Esophagus muscularis mucosa (tissue), 4 donors: Measurements from ENCODE around the gene ACTBL2. TPM values are rescaled to one million over a fixed set of nuclear protein-coding genes. Genes with fewer than 3 reads are reported as not detected.

Experiments used
- DNase-seq: peaks from one replicate; pipeline ENCODE4 v3.0.0-alpha.2; 2017; ENCODE audit errors: extremely low spot score
- H3K27ac ChIP-seq, 4 donors: fragments of 200-600 bp; sonication (generic); replicated peaks in 1 of 4; 1 replicate in 3 of 4; 2 replicates in 1 of 4; pipeline ENCODE4 v1.5.1; 2016 to 2019; ENCODE audit warnings: mild to moderate bottlenecking in 1 of 4
- H3K27me3 ChIP-seq, 4 donors: fragments of 200-600 bp; sonication (generic); one replicate each; pipeline versions ENCODE4 v1.5.1 to v1.6.0; 2016 to 2019
- H3K36me3 ChIP-seq, 4 donors: fragments of 200-600 bp; sonication (generic); one replicate each; pipeline ENCODE4 v1.5.1; 2016 to 2019
- H3K4me1 ChIP-seq, 4 donors: fragments of 200-600 bp; sonication (generic); one replicate each; pipeline ENCODE4 v1.5.1; 2016 to 2019
- H3K4me3 ChIP-seq, 4 donors: fragments of 200-600 bp; sonication (generic); 1 replicate in 2 of 4; 2 replicates in 2 of 4; pipeline ENCODE4 v1.5.1; 2016 to 2019; ENCODE audit warnings: mild to moderate bottlenecking in 4 of 4, moderate library complexity in 1 of 4
- H3K9me3 ChIP-seq, 4 donors: fragments of 200-600 bp; sonication (generic); 1 replicate in 3 of 4; 2 replicates in 1 of 4; pipeline ENCODE4 v1.5.1; 2016 to 2019
- EP300 ChIP-seq: sonication (generic); formaldehyde crosslinking; IDR thresholded peaks from one replicate; pipeline ENCODE4 v1.6.1; 2017; ENCODE audit warnings: antibody characterized with exemption
- POLR2A ChIP-seq: fragments of 450-650 bp; IDR thresholded peaks from one replicate; pipeline ENCODE4 v1.6.1; 2017; ENCODE audit warnings: antibody characterized with exemption, moderate library complexity, mild to moderate bottlenecking, low read depth
- POLR2AphosphoS5 ChIP-seq, 2 donors: sonication (generic); formaldehyde crosslinking; IDR thresholded peaks; one replicate each; pipeline ENCODE4 v1.6.1; 2017; ENCODE audit warnings: antibody characterized with exemption in 2 of 2
- WGBS: methylation state at CpG from one replicate; pipeline ENCODE4 v1.1.5; 2018; 5-methylcytosine and 5-hydroxymethylcytosine counted together
- intact Hi-C: fragments of 100-400 bp; cut with DNase I; formaldehyde crosslinking; loops from one replicate; pipeline ENCODE4 v1.15.1; 2023
- total RNA-seq, 4 donors: library from RNA; depleted of rRNA; stranded (reverse); fragments of >200 nt; gene quantifications; one replicate each; pipeline versions ENCODE4 v1.1.0 to v1.2.1, GENCODE V29; 2016
- TF ChIP-seq, protein P1 (sequence below), 3 experiments: fragments of 200-600 bp in 2 of 3; fragments of 450-650 bp in 1 of 3; sonication (generic) in 2 of 3; IDR thresholded peaks; one replicate each; pipeline ENCODE4 v1.5.1; 2017 to 2019; ENCODE audit warnings: antibody characterized with exemption in 3 of 3, mild to moderate bottlenecking in 2 of 3, moderate library complexity in 1 of 3

ACTBL2 gene
- total RNA-seq, 4 donors from 2014 or later, result not detected

DNA sequence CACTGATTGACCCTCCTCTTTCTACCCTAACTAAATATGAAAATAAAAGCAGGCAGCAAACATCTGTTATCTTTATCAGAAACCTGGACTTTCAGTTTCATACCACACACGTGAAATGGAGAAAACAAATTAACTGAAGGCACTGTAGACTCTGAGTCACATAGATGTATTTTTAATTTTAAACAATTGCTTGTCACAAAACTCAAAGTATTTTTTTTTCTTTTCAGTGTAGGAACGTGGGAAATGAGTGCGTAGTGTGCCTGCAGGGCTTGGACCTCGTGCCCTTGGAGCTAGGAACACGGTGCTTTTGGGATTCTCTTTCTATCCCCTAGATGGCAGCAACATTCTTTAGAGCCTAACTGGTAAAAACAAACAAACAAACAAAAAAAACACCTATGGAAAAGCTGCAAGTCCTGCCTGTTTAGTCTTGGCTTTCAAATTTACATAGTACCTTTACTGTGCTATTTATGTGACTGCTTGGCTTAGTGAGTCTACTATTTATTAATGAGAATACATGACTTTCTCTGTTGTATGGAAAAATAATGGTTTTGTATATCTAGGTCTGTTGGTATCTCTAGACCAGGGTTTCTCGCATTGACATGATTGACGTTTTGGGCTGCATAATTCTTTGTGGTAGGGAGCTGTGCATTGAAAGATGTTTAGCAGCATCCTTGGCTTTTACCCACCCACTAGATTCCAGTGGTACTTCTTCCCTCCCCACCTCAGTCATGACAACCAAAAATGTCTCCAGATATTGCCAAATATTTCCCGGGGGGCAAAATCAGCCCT, 16.8 kb upstream of the ACTBL2 start:
- H3K4me1 ChIP-seq, result peaks cover 0 to 7% (median 0%) of the 10 kb centered on the region in 4 donors
- H3K27me3 ChIP-seq, result no peaks in the 10 kb centered on the region
- TF ChIP-seq, protein P1, sequence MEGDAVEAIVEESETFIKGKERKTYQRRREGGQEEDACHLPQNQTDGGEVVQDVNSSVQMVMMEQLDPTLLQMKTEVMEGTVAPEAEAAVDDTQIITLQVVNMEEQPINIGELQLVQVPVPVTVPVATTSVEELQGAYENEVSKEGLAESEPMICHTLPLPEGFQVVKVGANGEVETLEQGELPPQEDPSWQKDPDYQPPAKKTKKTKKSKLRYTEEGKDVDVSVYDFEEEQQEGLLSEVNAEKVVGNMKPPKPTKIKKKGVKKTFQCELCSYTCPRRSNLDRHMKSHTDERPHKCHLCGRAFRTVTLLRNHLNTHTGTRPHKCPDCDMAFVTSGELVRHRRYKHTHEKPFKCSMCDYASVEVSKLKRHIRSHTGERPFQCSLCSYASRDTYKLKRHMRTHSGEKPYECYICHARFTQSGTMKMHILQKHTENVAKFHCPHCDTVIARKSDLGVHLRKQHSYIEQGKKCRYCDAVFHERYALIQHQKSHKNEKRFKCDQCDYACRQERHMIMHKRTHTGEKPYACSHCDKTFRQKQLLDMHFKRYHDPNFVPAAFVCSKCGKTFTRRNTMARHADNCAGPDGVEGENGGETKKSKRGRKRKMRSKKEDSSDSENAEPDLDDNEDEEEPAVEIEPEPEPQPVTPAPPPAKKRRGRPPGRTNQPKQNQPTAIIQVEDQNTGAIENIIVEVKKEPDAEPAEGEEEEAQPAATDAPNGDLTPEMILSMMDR (IDR thresholded peaks at IDR 0.05), result peak in 2 of 3 experiments; percentile 39 to 61
- no peak for TF ChIP-seq POLR2AphosphoS5 (IDR thresholded peaks at IDR 0.05)
- intact Hi-C loops, result loop anchor here (10.0 kb wide), 1 partner anchor 955 kb away; no protein-coding TSS in a partner anchor
- no peaks in the 10 kb centered on the region for H3K9me3 ChIP-seq
- H3K36me3 ChIP-seq, result no peaks in the 10 kb centered on the region
- peak overlapping the region in 3 of 4 donors; percentile 1 to 38 (median 22) for H3K4me3 ChIP-seq
- no peak for DNase-seq
- H3K27ac ChIP-seq, result no peak overlapping the region
- 40% methylated on average over 8 of the region's 8 CpGs for WGBS

GRCh38 chr5:57497733-57498132, 15.1 kb upstream of the ACTBL2 start:
- Histone ChIP-seq H3K9me3 (no peaks in the 10 kb centered on the region), H3K27ac (no peak overlapping the region), H3K4me1 (peaks cover 0 to 7% (median 0%) of the 10 kb centered on the region in 4 donors), H3K4me3 (no peak overlapping the region), H3K36me3 (no peaks in the 10 kb centered on the region), H3K27me3 (no peaks in the 10 kb centered on the region)
- TF ChIP-seq POLR2AphosphoS5 (IDR thresholded peaks at IDR 0.05) (no peak), POLR2A (no peak), EP300 (no peak)
- TF ChIP-seq, protein P1 (IDR thresholded peaks at IDR 0.05), result no peak
- intact Hi-C loops, result loop anchor here (10.0 kb wide), 1 partner anchor 957 kb away; no protein-coding TSS in a partner anchor
- DNase-seq, result no peak

- Histone ChIP-seq H3K4me1 (peaks cover 0 to 7% (median 0%) of the 10 kb centered on the region in 4 donors), H3K9me3 (no peaks in the 10 kb centered on the region), H3K27me3 (no peaks in the 10 kb centered on the region), H3K4me3 (no peak overlapping the region), H3K36me3 (no peaks in the 10 kb centered on the region), H3K27ac (no peak overlapping the region)
- 73% methylated on average over 6 of the region's 6 CpGs for WGBS
- intact Hi-C loops, result loop anchor here (10.0 kb wide), 1 partner anchor 959 kb away; no protein-coding TSS in a partner anchor
- TF ChIP-seq POLR2AphosphoS5 (IDR thresholded peaks at IDR 0.05) (no peak), POLR2A (no peak), EP300 (no peak)
- TF ChIP-seq, protein P1 (IDR thresholded peaks at IDR 0.05), result no peak
- no peak for DNase-seq
Observed at GRCh38 chr5:57495285-57496086, 12.9 kb upstream of the ACTBL2 start.

GRCh38 chr5:57494104-57495098, 11.8 kb upstream of the ACTBL2 start:
- Histone ChIP-seq H3K4me1 (peaks cover 0 to 7% (median 0%) of the 10 kb centered on the region in 4 donors), H3K9me3 (no peaks in the 10 kb centered on the region), H3K27ac (no peak overlapping the region), H3K27me3 (no peaks in the 10 kb centered on the region), H3K36me3 (no peaks in the 10 kb centered on the region), H3K4me3 (no peak overlapping the region)
- DNase-seq, result no peak
- TF ChIP-seq POLR2AphosphoS5 (IDR thresholded peaks at IDR 0.05) (no peak), POLR2A (no peak), EP300 (no peak)
- TF ChIP-seq, protein P1 (IDR thresholded peaks at IDR 0.05), result no peak
- intact Hi-C loops, result loop anchor here (10.0 kb wide), 1 partner anchor 960 kb away; no protein-coding TSS in a partner anchor
- 74% methylated on average over 6 of the region's 6 CpGs for WGBS
